ENCODE measurements around the gene CANX.
A peak's percentile ranks its signal among the peaks of the same experiment; 100 is the strongest.

CANX gene

GRCh38 chr5:179696603-179697002 is 2.2 kb upstream of the CANX start:
- TF ChIP-seq ZBTB7A (IDR thresholded peaks at IDR 0.05; ENCODE audit: low read depth) (no peak), CREB1 (IDR thresholded peaks at IDR 0.05; ENCODE audit: low read depth) (no peak), EP300 (IDR thresholded peaks at IDR 0.05; ENCODE audit: borderline replicate concordance) (no peak), CEBPB (IDR thresholded peaks at IDR 0.05) (no peak), FOXM1 (IDR thresholded peaks at IDR 0.05; ENCODE audit: borderline replicate concordance, low read depth) (no peak), YY1 (IDR thresholded peaks at IDR 0.05; ENCODE audit: low read depth) (no peak)
- TF ChIP-seq, protein P1, sequence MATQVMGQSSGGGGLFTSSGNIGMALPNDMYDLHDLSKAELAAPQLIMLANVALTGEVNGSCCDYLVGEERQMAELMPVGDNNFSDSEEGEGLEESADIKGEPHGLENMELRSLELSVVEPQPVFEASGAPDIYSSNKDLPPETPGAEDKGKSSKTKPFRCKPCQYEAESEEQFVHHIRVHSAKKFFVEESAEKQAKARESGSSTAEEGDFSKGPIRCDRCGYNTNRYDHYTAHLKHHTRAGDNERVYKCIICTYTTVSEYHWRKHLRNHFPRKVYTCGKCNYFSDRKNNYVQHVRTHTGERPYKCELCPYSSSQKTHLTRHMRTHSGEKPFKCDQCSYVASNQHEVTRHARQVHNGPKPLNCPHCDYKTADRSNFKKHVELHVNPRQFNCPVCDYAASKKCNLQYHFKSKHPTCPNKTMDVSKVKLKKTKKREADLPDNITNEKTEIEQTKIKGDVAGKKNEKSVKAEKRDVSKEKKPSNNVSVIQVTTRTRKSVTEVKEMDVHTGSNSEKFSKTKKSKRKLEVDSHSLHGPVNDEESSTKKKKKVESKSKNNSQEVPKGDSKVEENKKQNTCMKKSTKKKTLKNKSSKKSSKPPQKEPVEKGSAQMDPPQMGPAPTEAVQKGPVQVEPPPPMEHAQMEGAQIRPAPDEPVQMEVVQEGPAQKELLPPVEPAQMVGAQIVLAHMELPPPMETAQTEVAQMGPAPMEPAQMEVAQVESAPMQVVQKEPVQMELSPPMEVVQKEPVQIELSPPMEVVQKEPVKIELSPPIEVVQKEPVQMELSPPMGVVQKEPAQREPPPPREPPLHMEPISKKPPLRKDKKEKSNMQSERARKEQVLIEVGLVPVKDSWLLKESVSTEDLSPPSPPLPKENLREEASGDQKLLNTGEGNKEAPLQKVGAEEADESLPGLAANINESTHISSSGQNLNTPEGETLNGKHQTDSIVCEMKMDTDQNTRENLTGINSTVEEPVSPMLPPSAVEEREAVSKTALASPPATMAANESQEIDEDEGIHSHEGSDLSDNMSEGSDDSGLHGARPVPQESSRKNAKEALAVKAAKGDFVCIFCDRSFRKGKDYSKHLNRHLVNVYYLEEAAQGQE (IDR thresholded peaks at IDR 0.05; ENCODE audit: low read depth): no peak

DNA sequence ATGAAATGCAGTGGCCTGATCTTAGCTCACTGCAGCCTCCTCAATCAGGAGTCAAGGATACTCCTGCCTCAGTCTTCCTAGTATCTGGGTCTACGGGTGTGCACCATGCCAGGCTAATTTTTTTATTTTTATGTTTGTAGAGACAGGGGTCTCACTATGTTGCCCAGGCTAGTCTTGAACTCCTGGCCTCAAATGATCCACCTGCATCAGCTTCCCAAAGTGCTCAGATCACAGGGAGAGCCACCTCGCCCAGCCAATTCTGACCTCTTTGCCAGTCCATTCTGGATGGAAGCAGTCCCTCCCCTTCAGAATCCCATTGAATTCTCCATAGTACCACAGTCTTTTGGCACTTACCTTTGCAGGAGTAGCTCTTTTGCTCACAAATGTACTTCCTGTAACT is 1.7 kb upstream of the CANX start:
- TF ChIP-seq RAD21 (IDR thresholded peaks at IDR 0.05; ENCODE audit: low read depth): no peak
- TF ChIP-seq USF1 (IDR thresholded peaks at IDR 0.05): no peak
- TF ChIP-seq CREB1 (IDR thresholded peaks at IDR 0.05; ENCODE audit: low read depth): no peak
- TF ChIP-seq ZBTB7A (IDR thresholded peaks at IDR 0.05; ENCODE audit: low read depth): no peak
- no peak for TF ChIP-seq YY1 (IDR thresholded peaks at IDR 0.05; ENCODE audit: low read depth)
- no peak for TF ChIP-seq TAF1 (IDR thresholded peaks at IDR 0.05; ENCODE audit: low read depth)
- no peak for TF ChIP-seq TEAD4 (IDR thresholded peaks at IDR 0.05)
- TF ChIP-seq FOXM1 (IDR thresholded peaks at IDR 0.05; ENCODE audit: borderline replicate concordance, low read depth): no peak
- no peak for TF ChIP-seq TCF12 (IDR thresholded peaks at IDR 0.05; ENCODE audit: low read depth)
- TF ChIP-seq CEBPB (IDR thresholded peaks at IDR 0.05): no peak
- TF ChIP-seq EGR1 (IDR thresholded peaks at IDR 0.05): no peak
- no peak for TF ChIP-seq MAX (IDR thresholded peaks at IDR 0.05)
- no peak for TF ChIP-seq EP300 (IDR thresholded peaks at IDR 0.05; ENCODE audit: borderline replicate concordance)
- TF ChIP-seq NFIC (IDR thresholded peaks at IDR 0.05): no peak

DNA sequence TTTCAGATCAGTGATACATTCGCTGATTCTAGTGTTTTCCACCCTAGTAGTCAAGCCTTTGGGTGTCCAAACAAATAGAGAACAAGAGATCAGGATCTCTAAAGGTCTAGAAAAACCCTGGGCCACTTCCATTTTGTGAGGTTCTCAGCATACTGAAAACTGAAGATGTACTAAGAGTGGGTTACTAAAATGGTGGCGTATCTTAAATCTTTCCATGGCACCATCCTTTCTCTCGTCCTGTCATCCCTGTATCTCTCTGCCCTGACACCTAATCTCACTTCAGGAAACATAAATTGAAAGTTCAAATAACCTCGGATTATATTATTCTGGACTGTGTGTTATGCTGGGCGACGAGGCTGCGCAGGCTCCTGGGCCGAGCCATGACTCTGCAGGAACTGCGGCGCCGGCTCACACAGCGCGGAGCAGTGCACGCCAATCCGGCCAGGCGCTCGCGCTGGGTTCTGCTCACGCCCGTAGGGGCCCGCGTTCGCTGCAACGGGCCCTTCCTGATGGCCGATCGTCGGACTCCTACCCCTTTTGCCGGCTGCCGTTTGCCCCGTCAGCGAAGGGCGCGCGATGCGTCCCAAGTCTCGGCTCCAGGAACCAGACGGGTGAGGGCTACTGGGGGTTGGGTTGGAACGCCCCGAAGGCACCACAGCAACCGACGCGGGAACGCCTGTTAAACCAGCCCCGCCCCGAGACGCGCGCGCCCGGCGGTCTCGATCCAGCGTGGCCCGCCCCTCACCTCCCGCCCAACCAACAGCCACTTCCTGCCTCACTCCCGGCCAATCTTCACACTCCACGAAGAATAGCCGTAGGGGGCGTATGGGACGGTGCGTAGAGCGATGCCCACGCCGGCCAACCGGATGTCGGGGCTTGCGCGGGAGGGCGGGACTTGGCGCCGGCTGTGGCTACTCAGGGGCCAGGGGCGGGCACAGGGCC is 503 bp upstream of the CANX start:
- TF ChIP-seq TCF12 (IDR thresholded peaks at IDR 0.05; ENCODE audit: low read depth) (peak; percentile 37), NFIC (IDR thresholded peaks at IDR 0.05) (peak; percentile 8; the same call in 1 of the 2 replicates), TAF1 (IDR thresholded peaks at IDR 0.05; ENCODE audit: low read depth) (peak; percentile 69), FOXM1 (IDR thresholded peaks at IDR 0.05; ENCODE audit: borderline replicate concordance, low read depth) (no peak), EGR1 (IDR thresholded peaks at IDR 0.05) (no peak), YY1 (IDR thresholded peaks at IDR 0.05; ENCODE audit: low read depth) (peak; percentile 68), CREB1 (IDR thresholded peaks at IDR 0.05; ENCODE audit: low read depth) (peak; percentile 80)

GRCh38 chr5:179699616-179700237 is 960 bp downstream of the CANX start:
- TF ChIP-seq TAF1 (IDR thresholded peaks at IDR 0.05; ENCODE audit: low read depth) (no peak), USF1 (IDR thresholded peaks at IDR 0.05) (no peak), MAX (IDR thresholded peaks at IDR 0.05) (no peak), EP300 (IDR thresholded peaks at IDR 0.05; ENCODE audit: borderline replicate concordance) (no peak), EGR1 (IDR thresholded peaks at IDR 0.05) (no peak), RAD21 (IDR thresholded peaks at IDR 0.05; ENCODE audit: low read depth) (no peak), CREB1 (IDR thresholded peaks at IDR 0.05; ENCODE audit: low read depth) (no peak), FOXM1 (IDR thresholded peaks at IDR 0.05; ENCODE audit: borderline replicate concordance, low read depth) (no peak), ZBTB7A (IDR thresholded peaks at IDR 0.05; ENCODE audit: low read depth) (no peak), CEBPB (IDR thresholded peaks at IDR 0.05) (no peak), NFIC (IDR thresholded peaks at IDR 0.05) (no peak), TEAD4 (IDR thresholded peaks at IDR 0.05) (no peak), TCF12 (IDR thresholded peaks at IDR 0.05; ENCODE audit: low read depth) (no peak), YY1 (IDR thresholded peaks at IDR 0.05; ENCODE audit: low read depth) (no peak)
- TF ChIP-seq, protein P1 (IDR thresholded peaks at IDR 0.05; ENCODE audit: low read depth): no peak

GRCh38 chr5:179700401-179700918 is 1.7 kb downstream of the CANX start:
- TF ChIP-seq TAF1 (IDR thresholded peaks at IDR 0.05; ENCODE audit: low read depth) (no peak), EGR1 (IDR thresholded peaks at IDR 0.05) (no peak), ZBTB7A (IDR thresholded peaks at IDR 0.05; ENCODE audit: low read depth) (no peak), EP300 (IDR thresholded peaks at IDR 0.05; ENCODE audit: borderline replicate concordance) (no peak)
